Stimulated activated CD4-positive, alpha-beta T cell treated with anti-CD3 and anti-CD28 coated beads, Interleukin-1b, Interleukin-23, amount 100 ng/mL, for 4 hours (primary cell): ENCODE results near the gene BORCS5.
"Not testable (repeated sequence)": the region's sequence is repeated elsewhere in the genome, so short reads cannot be mapped to it uniquely, and the experiment has no call there.

Experiments used
- DNase-seq, 2 donors: peaks; one replicate each; pipeline ENCODE4 v3.0.0-alpha.2; 2020; ENCODE audit warnings: low read depth in 2 of 2

Gene BORCS5

DNA sequence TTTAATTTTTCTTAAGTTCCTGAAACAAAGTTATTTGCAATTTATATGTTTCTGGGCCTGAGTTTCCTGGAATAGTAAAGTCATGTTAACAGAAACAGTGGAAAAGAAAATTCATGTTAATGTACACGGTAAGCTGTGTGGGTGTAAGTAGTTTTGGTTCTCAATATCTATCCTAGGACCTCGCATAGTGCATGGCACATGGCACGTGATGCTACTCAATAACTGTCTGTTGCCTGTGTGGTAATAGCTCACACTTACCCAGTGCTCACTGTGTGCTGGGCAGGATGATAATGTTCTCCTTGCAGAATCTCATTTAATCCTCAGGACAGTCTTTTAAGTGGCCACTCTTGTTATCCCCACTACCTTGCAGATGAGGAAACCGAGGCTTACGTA lies 105.0 kb downstream of the BORCS5 start:
- DNase-seq: no peak

DNA sequence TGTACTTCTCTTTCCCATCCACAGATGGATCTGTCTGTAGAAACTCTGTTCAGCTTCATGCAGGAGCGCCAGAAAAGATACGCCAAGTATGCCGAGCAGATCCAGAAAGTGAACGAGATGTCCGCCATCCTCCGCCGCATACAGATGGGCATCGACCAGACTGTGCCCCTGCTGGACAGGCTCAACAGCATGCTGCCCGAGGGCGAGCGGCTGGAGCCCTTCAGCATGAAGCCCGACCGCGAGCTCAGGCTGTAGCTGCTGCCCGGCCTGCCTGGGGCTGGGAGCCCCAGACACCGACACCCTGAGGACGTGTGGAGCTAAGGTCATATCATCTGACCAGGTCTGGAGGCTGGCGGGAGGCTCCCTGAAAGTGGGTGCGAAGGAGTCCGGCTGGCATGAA lies 108.6 kb downstream of the BORCS5 start:
- no peak for DNase-seq

DNA sequence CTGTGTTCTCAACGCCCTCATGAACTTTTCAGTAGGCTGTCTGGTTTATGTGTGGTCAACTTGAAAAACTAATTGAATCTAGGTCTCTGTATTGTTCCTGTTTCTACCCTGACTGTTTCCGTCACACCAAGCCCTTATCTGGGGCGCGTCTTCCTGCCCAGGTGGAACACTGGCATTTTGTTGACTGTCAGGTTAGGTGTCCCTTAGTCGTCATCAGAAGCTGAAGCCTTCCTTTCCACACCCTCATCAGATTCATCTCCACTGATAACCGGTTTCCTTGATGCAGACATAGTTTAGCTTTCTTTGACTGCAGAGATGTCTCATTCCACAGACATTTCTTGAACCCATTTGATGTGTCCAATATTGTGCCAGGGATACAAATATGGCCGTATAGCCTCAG lies 109.3 kb downstream of the BORCS5 start:
- DNase-seq: no peak

DNA sequence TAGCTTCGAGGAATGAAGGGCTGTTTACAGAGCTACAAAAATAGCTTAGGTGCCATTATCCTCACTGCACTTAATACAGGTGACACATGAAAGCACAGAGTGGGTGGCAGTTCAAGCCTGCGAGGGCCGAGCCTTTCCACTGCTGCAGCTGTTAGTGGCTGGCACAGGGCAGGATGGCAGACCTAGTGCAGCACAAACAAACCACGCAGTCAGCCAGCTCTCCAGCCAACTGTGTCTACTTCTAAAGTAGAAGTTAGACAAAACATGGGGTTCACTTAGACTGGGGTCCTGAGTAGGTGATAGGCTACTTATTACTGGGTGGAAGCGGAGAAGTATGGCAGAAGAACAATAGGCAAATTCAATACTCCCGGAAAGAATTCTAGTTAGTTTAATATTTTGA lies 110.4 kb downstream of the BORCS5 start:
- DNase-seq: no peak

DNA sequence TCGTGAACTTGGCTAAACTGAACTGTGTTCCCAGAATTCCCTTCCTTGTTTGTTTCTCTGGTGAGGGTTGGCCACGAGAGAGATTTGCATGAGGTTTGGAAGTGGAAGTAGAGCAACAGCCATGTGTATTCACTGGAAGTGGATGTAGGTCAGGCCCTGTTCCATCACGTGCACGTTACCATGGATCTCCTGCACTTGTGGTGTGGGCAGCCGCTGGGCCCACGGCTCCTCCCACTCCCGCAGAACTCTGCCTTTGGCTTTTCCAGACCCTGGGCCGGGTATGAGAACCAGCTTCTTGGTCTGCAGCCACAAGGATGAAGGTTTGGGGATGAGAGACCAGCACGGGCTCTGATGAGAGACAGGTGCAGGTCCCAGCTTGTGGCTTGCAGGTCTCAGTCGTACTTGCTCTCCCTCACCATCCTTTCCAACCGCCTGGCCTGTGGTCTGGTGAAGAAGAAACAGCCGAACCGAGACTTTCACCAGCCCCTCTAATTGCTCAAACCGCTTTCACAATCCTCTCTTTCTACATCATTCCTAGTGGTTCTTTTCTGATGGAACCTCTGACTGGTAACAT lies 110.9 kb downstream of the BORCS5 start:
- DNase-seq: no peak

DNA sequence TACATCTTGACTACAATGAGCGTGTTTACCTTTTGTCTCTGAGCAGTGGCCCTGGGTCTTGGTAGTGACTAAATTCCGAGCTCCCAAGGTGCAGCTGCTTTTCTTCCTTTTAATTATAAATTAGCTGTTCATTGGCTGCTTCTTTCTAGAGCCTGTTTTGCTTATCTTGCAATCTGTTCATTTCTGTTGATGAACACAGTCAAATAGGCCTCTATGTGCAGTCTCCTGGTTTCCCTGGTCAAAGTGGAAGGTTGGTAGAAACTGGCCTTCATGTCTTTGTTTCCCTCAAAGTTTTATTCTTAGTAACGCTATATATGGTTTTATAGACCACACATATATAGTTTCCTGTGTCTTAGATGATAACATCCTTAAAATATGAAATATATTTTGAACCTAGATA lies 111.7 kb downstream of the BORCS5 start:
- DNase-seq: no peak

DNA sequence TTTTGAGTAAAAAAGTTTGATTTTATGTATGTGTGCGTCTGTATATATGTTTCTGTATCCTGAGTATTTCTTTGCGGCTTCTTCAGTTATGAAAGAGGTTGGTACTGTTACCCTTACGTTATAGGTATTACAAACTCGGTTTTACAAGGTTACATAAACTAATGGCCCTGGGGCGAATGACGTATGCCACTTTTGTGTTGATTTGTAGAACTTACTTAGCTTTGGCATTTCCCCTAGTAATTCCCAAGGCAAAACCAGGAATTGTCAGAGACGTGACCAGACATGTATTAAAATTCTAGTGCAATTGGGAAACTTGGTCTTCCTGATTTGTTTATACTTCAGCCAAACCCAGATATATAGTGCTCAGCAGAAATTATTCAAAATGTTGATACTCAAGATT lies 112.5 kb downstream of the BORCS5 start:
- DNase-seq: no peak

DNA sequence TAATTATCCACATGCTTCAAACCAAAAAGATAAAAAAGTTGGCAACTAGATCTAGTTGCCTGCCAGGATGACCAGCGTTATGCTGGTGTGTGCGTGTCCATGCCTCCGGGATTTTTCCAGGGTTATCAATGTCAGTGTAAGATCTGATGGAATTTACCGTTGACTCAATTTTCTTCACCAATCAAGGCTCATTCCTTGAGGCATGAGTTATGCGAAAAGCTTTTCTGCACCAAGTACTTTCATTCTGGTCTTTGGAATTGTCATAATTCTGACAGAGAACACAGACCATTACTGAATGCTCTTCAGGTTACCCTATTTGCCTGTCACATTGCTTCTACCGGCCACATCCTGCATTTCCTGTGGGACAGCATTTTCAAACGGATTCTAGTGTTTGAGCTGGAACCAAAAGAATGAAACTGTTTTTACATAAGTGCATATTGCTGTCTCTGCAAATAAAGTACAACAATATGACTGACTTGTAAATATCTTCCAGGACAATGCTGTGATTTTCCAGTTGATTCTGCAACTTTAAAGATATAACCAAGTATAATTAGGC lies 114.0 kb downstream of the BORCS5 start:
- no peak for DNase-seq

DNA sequence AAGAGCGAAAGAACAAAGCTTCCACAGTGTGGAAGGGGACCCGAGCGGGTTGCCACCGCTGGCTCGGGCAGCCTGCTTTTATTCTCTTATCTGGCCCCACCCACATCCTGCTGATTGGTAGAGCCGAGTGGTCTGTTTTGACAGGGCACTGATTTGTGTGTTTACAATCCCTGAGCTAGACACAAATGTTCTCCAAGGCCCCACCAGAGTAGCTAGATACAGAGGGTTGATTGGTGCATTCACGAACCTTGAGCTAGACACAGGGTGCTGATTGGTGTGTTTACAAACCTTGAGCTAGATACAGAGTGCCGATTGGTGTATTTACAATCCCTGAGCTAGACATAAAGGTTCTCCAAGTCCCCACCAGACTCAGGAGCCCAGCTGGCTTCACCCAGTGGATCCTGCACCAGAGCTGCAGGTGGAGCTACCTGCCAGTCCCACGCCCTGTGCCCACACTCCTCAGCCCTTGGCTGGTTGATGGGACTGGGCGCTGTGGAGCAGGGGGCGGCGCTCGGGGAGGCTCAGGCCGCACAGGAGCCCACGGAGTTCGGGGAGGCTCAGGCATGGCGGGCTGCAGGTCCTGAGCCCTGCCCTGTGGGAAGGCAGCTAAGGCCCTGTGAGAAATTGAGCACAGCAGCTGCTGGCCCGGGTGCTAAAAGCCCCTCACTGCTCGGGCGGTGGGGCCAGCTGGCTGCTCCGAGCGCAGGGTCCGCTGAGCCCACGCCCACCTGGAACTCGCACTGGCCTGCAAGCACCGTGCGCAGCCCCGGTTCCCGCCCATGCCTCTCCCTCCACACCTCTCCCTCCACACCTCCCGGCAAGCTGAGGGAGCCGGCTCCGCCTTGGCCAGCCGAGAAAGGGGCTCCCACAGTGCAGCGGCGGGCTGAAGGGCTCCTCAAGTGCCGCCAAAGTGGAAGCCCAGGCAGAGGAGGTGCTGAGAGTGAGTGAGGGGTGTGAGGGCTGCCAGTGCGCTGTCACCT lies 115.4 kb downstream of the BORCS5 start:
- DNase-seq: not testable (repeated sequence)

DNA sequence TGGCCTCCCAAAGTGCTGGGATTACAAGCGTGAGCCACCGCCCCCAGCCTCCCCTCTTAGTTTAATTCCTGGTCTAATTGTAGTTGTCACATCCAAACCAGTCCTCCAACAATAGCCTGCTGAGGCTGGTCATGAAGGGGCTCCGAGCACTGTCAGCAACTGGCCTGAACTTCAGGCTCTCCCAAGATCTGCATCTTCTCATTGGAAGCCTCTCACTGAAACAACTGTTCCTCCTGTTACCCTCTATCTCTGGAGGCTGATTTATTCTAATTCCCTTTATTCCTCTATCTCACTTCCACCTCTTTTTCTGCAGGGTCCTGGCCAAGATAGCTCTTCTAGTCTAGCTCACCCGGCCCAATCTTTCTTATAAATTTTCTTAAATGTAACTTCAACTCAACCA lies 116.3 kb downstream of the BORCS5 start:
- no peak for DNase-seq

DNA sequence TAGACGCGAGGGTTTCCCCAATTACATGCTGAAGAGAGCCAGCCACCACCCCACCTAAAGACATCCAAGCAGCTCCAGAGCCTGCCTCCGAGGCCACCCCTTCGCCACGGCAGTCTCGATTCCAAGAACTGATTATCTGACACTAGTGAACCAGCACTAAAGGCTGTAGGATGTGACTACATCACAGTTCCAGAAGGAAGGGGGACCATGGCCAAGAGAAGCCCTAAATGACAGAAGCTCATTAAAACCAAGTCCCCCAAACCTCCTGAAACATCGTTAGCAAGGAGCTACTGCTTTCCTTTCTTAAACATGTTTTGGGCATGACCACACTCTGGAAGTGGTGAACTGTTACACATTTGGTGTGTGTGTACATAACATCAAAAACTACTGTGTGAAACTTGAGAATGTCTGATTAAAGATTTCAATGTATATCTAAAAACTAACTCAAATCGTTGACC lies 117.6 kb downstream of the BORCS5 start:
- DNase-seq: no peak

DNA sequence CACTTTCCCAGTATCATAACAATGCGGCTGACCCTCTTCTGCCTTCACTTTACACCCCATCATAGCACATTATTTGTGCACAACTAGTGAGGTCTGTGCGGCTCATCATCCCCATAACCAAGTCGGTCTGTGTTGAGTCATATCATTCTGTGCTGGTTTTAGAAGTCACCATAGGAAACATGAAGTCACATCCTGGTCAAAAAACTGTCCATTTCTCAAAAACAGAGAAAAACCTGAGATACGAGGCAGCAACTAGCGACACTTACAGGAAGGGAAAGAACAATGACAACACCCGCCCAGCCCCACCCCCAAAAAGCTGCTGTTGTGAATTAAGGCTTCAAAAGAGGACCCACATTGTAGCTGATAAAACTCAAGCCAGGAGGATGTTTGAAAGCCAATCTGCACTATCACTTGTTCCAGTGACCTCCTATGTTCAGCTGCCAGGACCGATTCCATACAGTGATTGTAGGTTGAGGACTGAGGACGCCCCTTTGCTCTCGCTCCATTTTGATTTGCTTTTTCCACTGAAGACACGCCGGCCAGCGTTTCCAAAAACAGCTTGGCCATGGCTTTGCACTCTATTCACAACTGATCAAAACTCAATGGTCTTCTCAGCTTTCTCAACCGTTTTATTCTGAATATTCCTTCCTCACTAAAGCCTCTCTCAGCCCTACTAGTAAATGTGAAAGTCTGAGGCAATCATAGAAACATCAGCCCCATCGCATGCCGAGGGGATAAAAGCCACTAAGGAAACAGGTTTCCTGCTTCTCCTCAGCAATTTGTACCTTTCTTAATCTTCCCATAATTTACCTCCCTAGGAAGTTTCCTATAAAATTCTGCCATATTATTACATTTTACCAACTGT lies 118.3 kb downstream of the BORCS5 start:
- no peak for DNase-seq

DNA sequence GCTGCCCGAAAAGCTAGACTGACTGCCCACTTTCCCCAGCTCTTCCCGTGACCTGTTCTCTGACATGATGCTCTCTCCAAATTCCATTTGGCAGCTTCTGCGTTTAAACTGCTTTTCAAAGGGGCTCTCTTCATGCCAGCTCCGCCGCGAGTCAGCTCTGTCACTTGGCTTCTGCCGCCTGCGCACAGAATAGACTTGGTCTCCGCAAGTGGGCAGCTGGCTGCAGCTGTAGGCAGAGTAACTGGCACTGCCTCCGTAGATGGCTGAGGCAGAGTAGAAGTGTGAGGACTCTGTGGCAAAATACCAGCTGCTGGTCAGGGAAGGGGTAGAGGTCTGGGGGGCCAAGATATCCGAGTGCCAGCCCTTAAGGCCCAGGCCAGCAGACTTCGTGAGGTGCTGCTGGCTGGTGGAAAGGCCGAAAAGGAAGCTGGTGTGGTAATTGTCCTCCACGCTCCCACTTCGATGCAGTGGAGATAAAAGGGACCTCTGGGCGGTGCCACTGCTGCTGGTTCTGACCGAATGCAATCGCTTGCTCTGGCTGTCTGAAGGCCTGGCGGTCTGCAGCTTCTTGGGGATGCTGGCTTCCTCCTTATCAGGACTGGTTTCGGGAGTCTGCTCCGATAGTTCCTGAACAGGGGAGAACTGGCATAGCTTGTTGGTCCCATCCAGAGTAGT lies 120.1 kb downstream of the BORCS5 start:
- no peak for DNase-seq

DNA sequence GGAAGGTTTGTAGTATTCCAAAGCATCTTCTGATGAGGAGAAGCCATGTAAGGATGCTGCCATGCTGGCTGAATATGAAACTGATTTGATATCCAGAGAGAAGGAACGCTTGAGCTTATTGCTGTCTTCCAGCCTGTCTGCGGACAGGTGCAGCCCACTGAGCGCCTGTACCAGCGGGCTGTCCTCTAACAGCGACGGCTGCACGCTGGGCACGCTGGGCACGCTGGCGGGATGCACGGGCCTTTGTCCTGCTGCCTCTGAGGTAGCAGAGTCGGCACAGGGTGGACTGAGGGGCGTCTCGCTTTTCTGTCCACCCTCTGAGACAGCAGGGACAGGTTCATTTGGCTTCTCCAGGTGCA lies 120.6 kb downstream of the BORCS5 start:
- no peak for DNase-seq

DNA sequence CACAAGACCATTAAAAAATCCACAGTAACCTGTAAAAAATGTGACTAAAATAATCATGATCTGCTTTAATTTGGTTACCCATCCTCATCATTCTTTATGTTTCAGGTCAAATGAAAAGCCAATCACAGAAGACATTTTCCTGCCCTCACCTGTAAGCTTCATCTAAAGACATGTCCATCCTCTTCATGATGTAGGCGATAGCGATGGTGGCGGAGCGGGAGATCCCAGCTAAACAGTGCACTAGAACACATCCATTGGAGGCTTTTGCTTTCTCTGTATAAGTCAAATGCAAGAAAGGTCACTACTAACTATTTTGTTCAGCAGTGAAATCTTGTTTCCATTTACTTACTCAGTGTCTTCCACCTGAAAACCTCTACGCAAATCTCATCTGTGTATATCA lies 123.2 kb downstream of the BORCS5 start:
- no peak for DNase-seq

DNA sequence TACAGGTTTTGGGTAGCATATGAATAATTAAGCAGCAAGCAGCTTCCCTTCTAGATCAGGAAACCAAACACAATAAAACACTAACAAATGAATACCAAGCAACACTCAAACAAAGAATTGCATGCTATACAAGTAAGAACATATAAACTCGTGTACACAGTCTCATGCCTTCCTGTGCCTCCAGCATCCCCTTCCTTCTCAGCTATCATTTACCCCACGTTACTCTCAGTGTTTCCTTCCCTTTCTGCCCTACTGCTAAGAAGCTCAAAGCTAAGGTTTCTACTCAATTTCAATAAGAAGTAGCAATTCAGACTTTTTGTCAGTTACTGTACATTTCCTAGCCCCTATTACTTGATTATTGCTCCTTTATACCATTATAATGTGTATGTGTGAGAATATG lies 124.8 kb downstream of the BORCS5 start:
- no peak for DNase-seq

DNA sequence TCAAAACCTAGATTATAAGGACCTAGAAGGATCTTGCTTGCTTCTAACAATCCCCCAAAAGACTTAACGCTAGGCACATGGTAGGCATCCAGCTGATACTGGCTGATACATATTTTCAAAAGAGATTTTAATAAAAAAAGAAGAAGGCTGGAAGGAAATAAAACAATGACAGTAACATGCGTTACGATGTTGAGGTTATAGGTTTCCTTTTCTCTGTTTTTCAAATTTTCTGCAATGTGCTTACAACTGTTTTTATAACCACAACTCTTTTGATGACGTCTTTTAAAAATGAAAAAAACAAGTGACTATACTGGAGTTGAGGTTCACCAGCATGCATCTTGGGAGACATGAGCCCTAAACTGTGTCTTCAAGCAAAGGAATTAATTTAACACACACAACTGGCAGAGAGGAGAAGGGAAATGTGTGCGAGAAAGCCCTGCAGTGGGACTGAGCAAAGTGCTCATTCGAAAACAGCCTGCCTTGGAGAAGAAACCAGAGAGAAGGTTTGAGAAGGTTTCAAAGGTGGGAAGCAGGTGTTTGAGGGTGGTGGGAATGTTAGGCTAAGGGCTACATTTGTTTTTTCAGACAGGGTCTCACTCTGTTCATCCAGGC lies 125.4 kb downstream of the BORCS5 start:
- no peak for DNase-seq

DNA sequence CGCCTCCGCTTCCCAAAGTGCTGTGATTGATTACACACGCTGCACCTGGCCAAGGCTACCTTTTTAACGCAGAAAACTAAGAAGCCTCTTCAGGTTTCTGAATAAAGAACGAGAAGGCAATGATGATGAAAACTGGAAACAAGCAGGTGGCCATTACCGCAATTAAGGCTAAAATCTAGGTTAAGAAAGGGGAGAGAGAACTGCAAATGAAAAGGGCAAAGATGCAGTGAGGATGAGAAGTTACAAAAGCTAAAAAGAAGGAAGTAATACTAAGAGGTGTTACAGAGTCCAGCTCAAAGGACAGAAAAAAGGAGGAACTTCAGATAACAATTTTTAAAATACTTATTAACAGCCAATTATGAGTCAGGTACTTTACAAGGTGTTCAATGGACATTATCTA lies 126.1 kb downstream of the BORCS5 start:
- no peak for DNase-seq

DNA sequence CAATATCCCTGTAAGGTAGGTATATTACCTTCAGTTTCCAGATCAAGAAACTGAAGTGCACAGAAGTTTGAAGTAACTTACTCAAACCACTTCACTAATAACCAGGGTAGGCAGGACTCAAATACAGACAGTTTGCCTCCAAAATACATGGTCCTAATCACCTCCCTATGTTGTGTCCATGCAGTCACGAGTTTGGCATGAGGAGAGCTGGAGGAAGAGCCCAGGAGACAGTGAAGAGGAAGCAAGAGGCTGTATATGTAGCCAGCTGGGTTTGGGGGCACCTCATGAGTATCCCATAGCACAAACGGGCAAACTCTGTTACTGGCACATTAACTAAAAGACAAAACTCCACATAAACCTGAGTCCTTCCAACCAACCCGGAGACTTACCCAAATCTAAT lies 126.6 kb downstream of the BORCS5 start:
- DNase-seq: no peak

DNA sequence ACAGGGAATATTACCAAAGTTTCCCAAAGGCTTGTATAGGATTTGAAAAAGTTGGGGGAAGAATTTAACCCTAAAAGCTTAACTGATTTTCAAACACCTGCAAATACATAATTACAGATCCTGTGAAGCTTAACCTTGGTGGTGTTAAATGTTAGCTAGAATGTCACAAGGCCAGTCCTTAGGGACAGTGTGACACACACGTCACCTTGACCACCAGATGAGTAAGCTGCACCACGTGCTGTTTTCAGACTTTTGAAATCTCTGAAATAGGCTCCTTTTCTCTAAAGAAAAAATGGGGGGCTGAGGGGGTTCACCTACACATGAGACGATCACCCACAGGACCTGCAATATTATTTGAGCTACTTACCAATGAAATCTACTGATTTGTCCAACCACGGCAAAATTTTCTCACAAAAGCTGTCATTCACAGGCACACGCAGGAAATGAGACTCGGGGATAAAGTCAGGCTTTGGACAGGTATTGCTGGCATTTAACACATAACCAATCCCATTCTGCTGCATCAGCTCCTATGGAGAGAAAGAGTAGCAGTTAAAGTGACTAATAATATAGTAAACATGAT lies 129.9 kb downstream of the BORCS5 start:
- no peak for DNase-seq

DNA sequence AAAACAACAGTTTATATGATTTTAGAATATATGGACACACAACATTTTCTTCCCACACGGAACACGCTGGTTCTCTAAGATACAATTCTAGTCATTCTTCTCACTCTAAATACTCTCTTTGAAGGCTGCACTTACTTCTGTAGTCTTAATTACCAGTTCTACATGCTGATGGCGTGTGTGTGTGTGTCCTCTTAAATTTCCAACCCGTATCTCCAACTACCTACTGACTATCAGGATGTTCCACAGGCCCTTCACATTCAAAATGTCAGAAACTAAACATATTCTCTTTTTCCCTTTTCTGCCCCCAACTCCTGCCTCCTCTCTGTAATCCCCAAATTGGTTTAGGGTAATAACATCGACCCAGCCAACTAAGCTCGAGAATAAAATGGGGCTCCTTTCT lies 130.6 kb downstream of the BORCS5 start:
- DNase-seq: no peak
